ENCODE measurements around the gene TEX51.

DNA sequence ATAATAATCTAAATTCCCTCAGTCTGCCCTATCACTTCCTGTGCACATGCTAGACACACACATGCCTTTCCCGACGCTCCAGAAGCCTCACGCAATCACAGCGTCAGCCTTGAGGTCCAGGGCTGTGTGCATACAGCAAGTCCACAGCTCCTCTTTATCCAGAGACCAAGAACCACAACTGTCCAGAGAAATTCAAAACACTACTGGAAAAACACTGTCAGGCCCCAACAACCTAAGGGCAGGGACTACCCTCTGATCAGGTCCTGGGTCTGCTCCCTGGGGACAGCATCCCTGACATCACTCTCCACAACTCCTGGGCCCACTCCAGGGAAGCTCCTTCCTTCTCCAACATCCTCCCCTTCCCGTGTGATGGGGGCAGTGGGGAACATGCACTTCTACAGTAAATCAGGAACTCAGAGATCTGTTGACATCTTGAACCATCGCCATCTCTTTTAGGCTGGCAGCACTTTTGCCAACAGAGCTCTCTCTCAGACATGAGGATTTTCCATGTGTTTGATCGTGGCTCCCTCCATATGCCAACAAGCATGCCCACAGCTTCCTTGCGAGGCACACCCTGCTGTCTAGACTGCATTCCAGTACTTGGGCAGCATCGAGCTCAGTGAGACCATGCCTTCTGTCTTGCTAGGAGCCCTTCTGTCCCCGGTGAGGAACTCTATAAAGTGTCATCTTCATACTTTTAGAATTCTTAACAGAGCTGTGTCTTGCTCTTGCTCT is 15.4 kb downstream of the TEX51 start:
- TF ChIP-seq, protein P1, sequence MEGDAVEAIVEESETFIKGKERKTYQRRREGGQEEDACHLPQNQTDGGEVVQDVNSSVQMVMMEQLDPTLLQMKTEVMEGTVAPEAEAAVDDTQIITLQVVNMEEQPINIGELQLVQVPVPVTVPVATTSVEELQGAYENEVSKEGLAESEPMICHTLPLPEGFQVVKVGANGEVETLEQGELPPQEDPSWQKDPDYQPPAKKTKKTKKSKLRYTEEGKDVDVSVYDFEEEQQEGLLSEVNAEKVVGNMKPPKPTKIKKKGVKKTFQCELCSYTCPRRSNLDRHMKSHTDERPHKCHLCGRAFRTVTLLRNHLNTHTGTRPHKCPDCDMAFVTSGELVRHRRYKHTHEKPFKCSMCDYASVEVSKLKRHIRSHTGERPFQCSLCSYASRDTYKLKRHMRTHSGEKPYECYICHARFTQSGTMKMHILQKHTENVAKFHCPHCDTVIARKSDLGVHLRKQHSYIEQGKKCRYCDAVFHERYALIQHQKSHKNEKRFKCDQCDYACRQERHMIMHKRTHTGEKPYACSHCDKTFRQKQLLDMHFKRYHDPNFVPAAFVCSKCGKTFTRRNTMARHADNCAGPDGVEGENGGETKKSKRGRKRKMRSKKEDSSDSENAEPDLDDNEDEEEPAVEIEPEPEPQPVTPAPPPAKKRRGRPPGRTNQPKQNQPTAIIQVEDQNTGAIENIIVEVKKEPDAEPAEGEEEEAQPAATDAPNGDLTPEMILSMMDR (conservative IDR thresholded peaks at IDR 0.05; ENCODE audit: low read depth, low read length), result no peak
- no peak for TF ChIP-seq CHD1 (IDR thresholded peaks at IDR 0.05; ENCODE audit: low read depth, low read length)

All from IMR-90 (cell line).